PFSK-1 (cell line): ENCODE results near the gene CUX1.

Experiments
- FOXP2 ChIP-seq: optimal IDR thresholded peaks from 2 replicates; pipeline ENCODE3; 2011; ENCODE audit warnings: borderline replicate concordance, control low read depth, inconsistent platforms; ENCODE audit not compliant: insufficient read depth; ENCODE audit errors: extremely low read length, extremely low read depth
- POLR2AphosphoS5 ChIP-seq: IDR thresholded peaks from 2 replicates; pipeline ENCODE4 v1.6.1; 2012; ENCODE audit warnings: low read depth, mild to moderate bottlenecking, control low read depth, low read length, moderate library complexity
- REST ChIP-seq, 2 experiments: IDR thresholded peaks; 2 replicates each; pipeline versions ENCODE4 v1.6.1 to v1.8.0; 2011 to 2012; ENCODE audit warnings: low read depth in 2 of 2, low read length in 2 of 2, control low read depth in 1 of 2, inconsistent platforms in 1 of 2, mild to moderate bottlenecking in 1 of 2, moderate library complexity in 1 of 2; ENCODE audit not compliant: insufficient read depth in 1 of 2
- SIN3A ChIP-seq: IDR thresholded peaks from 2 replicates; pipeline ENCODE4 v1.6.1; 2012; ENCODE audit warnings: mild to moderate bottlenecking, low read length, moderate library complexity, borderline replicate concordance; ENCODE audit not compliant: insufficient read depth
- TAF1 ChIP-seq: IDR thresholded peaks from 2 replicates; pipeline ENCODE4 v1.6.1; 2012; ENCODE audit warnings: low read length, control low read depth, borderline replicate concordance; ENCODE audit not compliant: insufficient read depth

Gene CUX1

GRCh38 chr7:101790566-101791293 lies 26.7 kb upstream of the CUX1 start:
- TF ChIP-seq POLR2AphosphoS5 (no peak), FOXP2 (no peak), SIN3A (no peak), REST (IDR thresholded peaks at IDR 0.05; ENCODE audit: insufficient read depth in 1 of 2, low read depth in 2 of 2, low read length in 2 of 2) (no peak), TAF1 (no peak)

GRCh38 chr7:101792051-101792681 lies 25.3 kb upstream of the CUX1 start:
- TF ChIP-seq REST (IDR thresholded peaks at IDR 0.05; ENCODE audit: insufficient read depth in 1 of 2, low read depth in 2 of 2, low read length in 2 of 2) (no peak), FOXP2 (no peak), TAF1 (no peak), SIN3A (no peak), POLR2AphosphoS5 (no peak)

DNA sequence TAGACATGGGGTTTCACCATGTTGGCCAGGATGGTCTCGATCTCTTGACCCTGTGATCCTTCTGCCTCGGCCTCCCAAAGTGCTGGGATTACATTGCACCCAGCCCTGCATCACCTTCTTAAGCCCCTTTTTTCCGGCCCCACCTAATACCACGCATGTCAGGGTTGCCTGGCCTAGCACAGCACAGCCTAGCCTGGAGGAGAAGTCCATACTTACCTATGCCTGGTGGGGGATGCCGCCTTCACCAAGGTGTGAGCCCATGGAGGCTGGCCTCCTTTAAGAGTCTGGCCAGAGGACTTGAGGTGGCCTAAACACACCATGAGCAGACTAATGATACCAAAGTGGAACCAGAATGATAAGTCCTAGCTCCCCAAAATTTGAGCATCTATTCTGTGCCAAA lies 22.0 kb upstream of the CUX1 start:
- TF ChIP-seq SIN3A (no peak), POLR2AphosphoS5 (no peak), TAF1 (no peak)

- TF ChIP-seq REST (IDR thresholded peaks at IDR 0.05; ENCODE audit: insufficient read depth in 1 of 2, low read depth in 2 of 2, low read length in 2 of 2) (no peak), TAF1 (no peak), POLR2AphosphoS5 (no peak), FOXP2 (no peak), SIN3A (no peak)
Observed at GRCh38 chr7:101803203-101804087, 14.0 kb upstream of the CUX1 start.
